Ishikawa (cell line): ENCODE measurements around the gene ENOX1.

ENCODE experiments used
- CEBPB ChIP-seq: IDR thresholded peaks from 2 replicates; pipeline ENCODE4 v1.6.1; 2012
- CREB1 ChIP-seq: IDR thresholded peaks from 2 replicates; pipeline ENCODE4 v1.6.1; 2012; ENCODE audit warnings: low read depth
- EGR1 ChIP-seq: IDR thresholded peaks from 2 replicates; pipeline ENCODE4 v1.6.1; 2012
- EP300 ChIP-seq: IDR thresholded peaks from 2 replicates; pipeline ENCODE4 v1.6.1; 2012; ENCODE audit warnings: borderline replicate concordance
- FOXM1 ChIP-seq: IDR thresholded peaks from 2 replicates; pipeline ENCODE4 v1.6.1; 2012; ENCODE audit warnings: low read depth, borderline replicate concordance
- NFIC ChIP-seq: IDR thresholded peaks from 2 replicates; pipeline ENCODE4 v1.6.1; 2012
- RAD21 ChIP-seq: IDR thresholded peaks from 2 replicates; pipeline ENCODE4 v1.6.1; 2012; ENCODE audit warnings: low read depth
- TAF1 ChIP-seq: IDR thresholded peaks from 2 replicates; pipeline ENCODE4 v1.6.1; 2012; ENCODE audit warnings: low read depth, mild to moderate bottlenecking
- TCF12 ChIP-seq: IDR thresholded peaks from 2 replicates; pipeline ENCODE4 v1.6.1; 2012; ENCODE audit warnings: low read depth
- TEAD4 ChIP-seq: IDR thresholded peaks from 2 replicates; pipeline ENCODE4 v1.6.1; 2012
- YY1 ChIP-seq: IDR thresholded peaks from 2 replicates; pipeline ENCODE4 v1.6.1; 2012; ENCODE audit warnings: low read depth
- ZBTB7A ChIP-seq: IDR thresholded peaks from 2 replicates; pipeline ENCODE4 v1.6.1; 2012; ENCODE audit warnings: low read depth
- TF ChIP-seq, protein P1 (sequence below): IDR thresholded peaks from 2 replicates; pipeline ENCODE4 v1.6.1; 2012; ENCODE audit warnings: low read depth, mild to moderate bottlenecking
- TF ChIP-seq, protein P2 (sequence below): IDR thresholded peaks from 2 replicates; pipeline ENCODE4 v1.6.1; 2012
- TF ChIP-seq, protein P3 (sequence below): IDR thresholded peaks from 2 replicates; pipeline ENCODE4 v1.6.1; 2012

Gene ENOX1

GRCh38 chr13:43492745-43493144 lies 294.0 kb downstream of the ENOX1 start:
- TF ChIP-seq CEBPB (no peak), YY1 (no peak), EP300 (no peak)

DNA sequence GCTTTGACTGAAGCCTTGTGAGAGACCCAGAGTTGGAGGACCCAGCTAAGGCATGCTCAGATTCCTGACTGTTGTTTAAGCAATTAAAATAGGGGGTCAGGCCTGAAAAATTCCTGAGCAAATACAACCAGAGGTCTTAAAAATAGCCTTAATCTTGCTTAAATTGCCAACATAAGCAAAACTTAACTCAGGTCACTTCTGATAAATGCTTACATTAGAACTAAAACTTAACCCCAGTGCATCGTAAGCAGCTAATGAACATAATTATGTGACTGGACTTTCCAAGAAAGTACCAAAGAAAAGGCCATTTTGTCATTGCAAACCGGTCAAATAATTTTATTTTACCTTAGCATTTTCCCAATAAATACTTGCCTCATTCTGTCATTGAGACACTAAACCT lies 294.5 kb downstream of the ENOX1 start:
- no peak for TF ChIP-seq RAD21
- TF ChIP-seq CREB1 = no peak
- TF ChIP-seq, protein P1, sequence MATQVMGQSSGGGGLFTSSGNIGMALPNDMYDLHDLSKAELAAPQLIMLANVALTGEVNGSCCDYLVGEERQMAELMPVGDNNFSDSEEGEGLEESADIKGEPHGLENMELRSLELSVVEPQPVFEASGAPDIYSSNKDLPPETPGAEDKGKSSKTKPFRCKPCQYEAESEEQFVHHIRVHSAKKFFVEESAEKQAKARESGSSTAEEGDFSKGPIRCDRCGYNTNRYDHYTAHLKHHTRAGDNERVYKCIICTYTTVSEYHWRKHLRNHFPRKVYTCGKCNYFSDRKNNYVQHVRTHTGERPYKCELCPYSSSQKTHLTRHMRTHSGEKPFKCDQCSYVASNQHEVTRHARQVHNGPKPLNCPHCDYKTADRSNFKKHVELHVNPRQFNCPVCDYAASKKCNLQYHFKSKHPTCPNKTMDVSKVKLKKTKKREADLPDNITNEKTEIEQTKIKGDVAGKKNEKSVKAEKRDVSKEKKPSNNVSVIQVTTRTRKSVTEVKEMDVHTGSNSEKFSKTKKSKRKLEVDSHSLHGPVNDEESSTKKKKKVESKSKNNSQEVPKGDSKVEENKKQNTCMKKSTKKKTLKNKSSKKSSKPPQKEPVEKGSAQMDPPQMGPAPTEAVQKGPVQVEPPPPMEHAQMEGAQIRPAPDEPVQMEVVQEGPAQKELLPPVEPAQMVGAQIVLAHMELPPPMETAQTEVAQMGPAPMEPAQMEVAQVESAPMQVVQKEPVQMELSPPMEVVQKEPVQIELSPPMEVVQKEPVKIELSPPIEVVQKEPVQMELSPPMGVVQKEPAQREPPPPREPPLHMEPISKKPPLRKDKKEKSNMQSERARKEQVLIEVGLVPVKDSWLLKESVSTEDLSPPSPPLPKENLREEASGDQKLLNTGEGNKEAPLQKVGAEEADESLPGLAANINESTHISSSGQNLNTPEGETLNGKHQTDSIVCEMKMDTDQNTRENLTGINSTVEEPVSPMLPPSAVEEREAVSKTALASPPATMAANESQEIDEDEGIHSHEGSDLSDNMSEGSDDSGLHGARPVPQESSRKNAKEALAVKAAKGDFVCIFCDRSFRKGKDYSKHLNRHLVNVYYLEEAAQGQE = no peak
- TF ChIP-seq FOXM1 = no peak
- no peak for TF ChIP-seq TCF12
- TF ChIP-seq, protein P2, sequence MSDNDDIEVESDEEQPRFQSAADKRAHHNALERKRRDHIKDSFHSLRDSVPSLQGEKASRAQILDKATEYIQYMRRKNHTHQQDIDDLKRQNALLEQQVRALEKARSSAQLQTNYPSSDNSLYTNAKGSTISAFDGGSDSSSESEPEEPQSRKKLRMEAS = no peak
- no peak for TF ChIP-seq EP300
- no peak for TF ChIP-seq YY1
- no peak for TF ChIP-seq TAF1
- no peak for TF ChIP-seq CEBPB
- TF ChIP-seq, protein P3, sequence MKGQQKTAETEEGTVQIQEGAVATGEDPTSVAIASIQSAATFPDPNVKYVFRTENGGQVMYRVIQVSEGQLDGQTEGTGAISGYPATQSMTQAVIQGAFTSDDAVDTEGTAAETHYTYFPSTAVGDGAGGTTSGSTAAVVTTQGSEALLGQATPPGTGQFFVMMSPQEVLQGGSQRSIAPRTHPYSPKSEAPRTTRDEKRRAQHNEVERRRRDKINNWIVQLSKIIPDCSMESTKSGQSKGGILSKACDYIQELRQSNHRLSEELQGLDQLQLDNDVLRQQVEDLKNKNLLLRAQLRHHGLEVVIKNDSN = no peak

DNA sequence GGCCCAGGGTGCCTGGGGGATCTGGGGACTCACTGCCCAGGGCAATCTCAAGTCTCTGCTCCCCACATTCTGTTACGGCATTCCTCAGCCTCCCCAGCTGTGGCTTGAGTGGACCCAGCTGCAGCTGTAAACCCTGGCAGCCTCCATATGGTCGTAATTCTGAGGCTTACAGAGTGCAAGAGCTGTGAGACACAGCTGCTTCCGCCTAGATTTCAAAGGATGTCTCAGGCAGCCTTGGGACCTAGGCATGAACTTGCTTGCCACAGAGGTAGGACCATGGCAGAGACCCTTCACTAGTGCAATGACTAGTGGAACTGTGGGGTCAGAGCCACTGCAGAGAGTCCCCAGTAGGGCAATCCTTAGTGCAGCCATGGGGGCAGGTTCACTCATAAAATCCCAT lies 297.5 kb downstream of the ENOX1 start:
- TF ChIP-seq ZBTB7A (no peak), TAF1 (no peak), TEAD4 (no peak)
- TF ChIP-seq, protein P2 = no peak

DNA sequence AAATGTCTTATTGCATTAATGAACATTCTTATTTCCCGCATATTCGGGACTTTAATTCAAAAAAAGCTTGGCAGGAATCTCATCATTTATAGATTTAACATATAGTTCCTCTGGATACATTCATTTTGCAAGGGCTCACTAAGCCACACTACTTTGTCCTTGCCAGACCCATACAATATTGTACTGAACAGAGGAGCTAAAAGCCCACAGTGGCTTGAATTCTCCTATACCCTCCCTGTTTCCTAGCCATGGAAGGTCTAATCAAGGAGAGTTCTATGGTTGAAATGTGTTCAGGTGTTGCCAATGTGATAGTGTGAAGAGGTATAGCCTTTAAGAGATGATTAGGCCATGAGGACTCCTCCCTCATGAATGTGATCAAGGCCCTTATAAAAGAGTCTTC lies 298.9 kb downstream of the ENOX1 start:
- TF ChIP-seq CREB1 (no peak), CEBPB (no peak), RAD21 (no peak), TCF12 (no peak), TAF1 (no peak), TEAD4 (no peak), NFIC (no peak), ZBTB7A (no peak), FOXM1 (no peak), EGR1 (no peak), YY1 (no peak), EP300 (no peak)
- TF ChIP-seq, protein P3 = no peak
- TF ChIP-seq, protein P2 = no peak
- TF ChIP-seq, protein P1 = no peak

DNA sequence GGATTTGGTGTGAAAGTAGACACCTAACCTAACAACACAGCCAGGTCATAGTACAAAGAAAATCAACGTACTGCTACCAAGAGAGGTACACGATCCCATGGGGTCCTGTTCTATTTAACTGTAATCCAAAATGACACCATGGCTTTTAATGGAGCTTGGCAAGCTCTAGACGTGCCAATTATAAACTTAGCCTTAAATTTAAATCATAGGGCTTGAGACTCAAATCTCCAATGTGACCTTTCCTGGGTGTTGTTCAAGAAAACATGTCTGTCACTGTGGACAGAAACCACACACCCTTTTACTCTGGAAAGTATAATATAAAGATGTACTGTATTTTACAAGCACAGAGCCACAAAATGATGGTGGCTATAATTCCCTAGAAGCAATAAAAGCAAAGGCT lies 299.3 kb downstream of the ENOX1 start:
- no peak for TF ChIP-seq EGR1

- TF ChIP-seq CREB1 (no peak), EGR1 (no peak), TAF1 (no peak), NFIC (no peak), RAD21 (no peak), TEAD4 (no peak), TCF12 (no peak), YY1 (no peak), ZBTB7A (no peak), EP300 (no peak), FOXM1 (no peak), CEBPB (no peak)
- TF ChIP-seq, protein P1 = no peak
- TF ChIP-seq, protein P2 = no peak
- TF ChIP-seq, protein P3 = no peak
These were observed 302.1 kb downstream of the ENOX1 start for GRCh38 chr13:43484432-43485225.
